ENCODE data around the gene NCOA1.
"Not testable (repeated sequence)": the region's sequence is repeated elsewhere in the genome, so short reads cannot be mapped to it uniquely, and the experiment has no call there.

DNA sequence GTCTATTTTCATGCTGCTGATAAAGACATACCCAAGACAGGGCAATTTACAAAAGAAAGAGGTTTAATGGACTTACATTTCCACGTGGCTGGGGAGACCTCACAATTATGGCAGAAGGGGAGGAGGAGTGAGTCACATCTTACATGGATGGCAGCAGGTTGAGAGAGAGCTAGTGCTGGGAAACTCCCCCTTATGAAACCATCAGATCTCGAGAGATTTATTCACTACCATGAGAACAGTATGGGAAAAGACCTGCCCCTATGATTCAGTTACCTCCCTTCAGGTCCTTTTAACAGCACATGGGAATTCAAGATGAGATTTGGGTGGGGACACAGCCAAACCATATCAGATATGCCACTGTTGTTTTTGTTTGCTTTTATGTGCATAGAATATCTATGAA is 59.2 kb downstream of the NCOA1 start:
- TF ChIP-seq EZH2phosphoT487 (IDR thresholded peaks at IDR 0.05; ENCODE audit: borderline replicate concordance, low read depth, low read length): not testable (repeated sequence)
- TF ChIP-seq, protein P1, sequence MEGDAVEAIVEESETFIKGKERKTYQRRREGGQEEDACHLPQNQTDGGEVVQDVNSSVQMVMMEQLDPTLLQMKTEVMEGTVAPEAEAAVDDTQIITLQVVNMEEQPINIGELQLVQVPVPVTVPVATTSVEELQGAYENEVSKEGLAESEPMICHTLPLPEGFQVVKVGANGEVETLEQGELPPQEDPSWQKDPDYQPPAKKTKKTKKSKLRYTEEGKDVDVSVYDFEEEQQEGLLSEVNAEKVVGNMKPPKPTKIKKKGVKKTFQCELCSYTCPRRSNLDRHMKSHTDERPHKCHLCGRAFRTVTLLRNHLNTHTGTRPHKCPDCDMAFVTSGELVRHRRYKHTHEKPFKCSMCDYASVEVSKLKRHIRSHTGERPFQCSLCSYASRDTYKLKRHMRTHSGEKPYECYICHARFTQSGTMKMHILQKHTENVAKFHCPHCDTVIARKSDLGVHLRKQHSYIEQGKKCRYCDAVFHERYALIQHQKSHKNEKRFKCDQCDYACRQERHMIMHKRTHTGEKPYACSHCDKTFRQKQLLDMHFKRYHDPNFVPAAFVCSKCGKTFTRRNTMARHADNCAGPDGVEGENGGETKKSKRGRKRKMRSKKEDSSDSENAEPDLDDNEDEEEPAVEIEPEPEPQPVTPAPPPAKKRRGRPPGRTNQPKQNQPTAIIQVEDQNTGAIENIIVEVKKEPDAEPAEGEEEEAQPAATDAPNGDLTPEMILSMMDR (conservative IDR thresholded peaks at IDR 0.05; ENCODE audit: low read length): not testable (repeated sequence)

All from OCI-LY7 (cell line).